Measurements from ENCODE around the gene FAM78A. TPM values are rescaled to one million over a fixed set of nuclear protein-coding genes. Genes with fewer than 3 reads are reported as not detected.
"Not testable (repeated sequence)": the region's sequence is repeated elsewhere in the genome, so short reads cannot be mapped to it uniquely, and the experiment has no call there.

Gene FAM78A
- total and polyA plus RNA-seq, 5 experiments from 2014 or later = 12.2 to 80.9 (median 28.1) TPM

GRCh38 chr9:131227959-131228460, 48.3 kb downstream of the FAM78A start:
- Mint-ChIP-seq H3K36me3 (peaks cover 5 to 60% (median 25%) of the 10 kb centered on the region in 3 donors), H3K9me3 (no peaks in the 10 kb centered on the region), H3K4me3 (peak overlapping the region in 1 of 10 donors; percentile 74), H3K27ac (no peak overlapping the region), H3K4me1 (peaks cover 4 to 16% (median 7%) of the 10 kb centered on the region in 4 donors), H3K27me3 (no peaks in the 10 kb centered on the region)
- POLR2A ChIA-PET = interaction anchor here (0.9 kb wide), 1 partner anchor 28 kb away, joined by 3 read pairs; no protein-coding TSS in a partner anchor
- ATAC-seq = no peak
- no peak for DNase-seq

- ATAC-seq (no peak), DNase-seq (no peak)
- peaks cover 5 to 62% (median 31%) of the 10 kb centered on the region in 3 donors for H3K36me3 Mint-ChIP-seq
- no peaks in the 10 kb centered on the region for H3K9me3 Mint-ChIP-seq
- peaks cover 4 to 16% (median 11%) of the 10 kb centered on the region in 4 donors for H3K4me1 Mint-ChIP-seq
- no peak overlapping the region for H3K4me3 Mint-ChIP-seq
- H3K27me3 Mint-ChIP-seq = no peaks in the 10 kb centered on the region
- no peak overlapping the region for H3K27ac Mint-ChIP-seq
- POLR2A ChIA-PET = interaction anchor here (0.7 to 0.9 kb wide), 2 partner anchors 25 to 29 kb away, joined by 3 read pairs; no protein-coding TSS in a partner anchor
Measured at GRCh38 chr9:131227112-131227958, 49.0 kb downstream of the FAM78A start.

DNA sequence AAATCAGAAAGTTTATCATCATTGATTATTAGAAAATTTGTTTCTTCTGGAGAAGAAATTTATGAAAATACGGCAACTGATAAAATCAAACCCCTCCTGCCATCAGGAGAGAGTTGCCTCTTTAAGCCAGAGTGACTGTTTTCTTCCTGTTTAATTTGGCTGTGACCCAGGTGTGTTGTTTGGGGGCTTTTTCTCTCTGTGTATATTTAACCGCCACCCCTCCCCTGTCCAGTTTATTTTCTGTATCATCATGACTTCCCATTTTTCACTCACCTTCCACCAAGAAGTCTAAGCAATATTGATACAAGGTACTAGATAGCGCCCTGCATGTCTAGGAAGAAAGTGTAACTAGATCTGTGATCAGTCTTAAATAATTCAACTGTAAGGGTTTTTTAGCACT, 50.1 kb downstream of the FAM78A start:
- no peak for DNase-seq
- Mint-ChIP-seq H3K36me3 (peaks cover 5 to 52% (median 22%) of the 10 kb centered on the region in 3 donors), H3K4me3 (no peak overlapping the region), H3K4me1 (peaks cover 6 to 18% (median 11%) of the 10 kb centered on the region in 4 donors), H3K9me3 (no peaks in the 10 kb centered on the region), H3K27me3 (no peaks in the 10 kb centered on the region), H3K27ac (no peak overlapping the region)
- ATAC-seq = no peak
- POLR2A ChIA-PET = interaction anchor here (0.7 kb wide), 1 partner anchor 24 kb away, joined by 3 read pairs; no protein-coding TSS in a partner anchor

DNA sequence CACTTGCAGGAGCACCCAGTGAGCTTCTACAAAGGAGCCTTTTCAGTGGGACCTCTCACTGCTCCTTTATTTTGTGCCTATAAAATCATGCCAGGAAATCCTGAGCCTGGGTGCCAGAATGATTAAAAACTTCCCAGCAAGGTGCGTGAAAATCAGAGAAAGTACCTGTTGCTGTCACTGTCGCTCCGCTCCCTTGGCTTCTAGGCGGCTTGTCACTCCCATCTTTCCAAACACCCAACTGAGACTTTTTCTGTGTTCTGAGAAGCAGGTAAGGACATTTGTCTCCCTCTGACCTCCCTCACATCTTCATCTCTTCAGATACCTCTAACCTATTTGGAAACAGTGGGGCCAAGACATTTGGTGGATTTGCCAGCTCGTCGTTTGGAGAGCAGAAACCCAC, 53.9 kb downstream of the FAM78A start:
- Mint-ChIP-seq H3K27ac (peak overlapping the region in 2 of 10 donors; percentile 44 to 63), H3K27me3 (no peaks in the 10 kb centered on the region), H3K4me1 (peaks cover 4 to 19% (median 10%) of the 10 kb centered on the region in 4 donors), H3K9me3 (no peaks in the 10 kb centered on the region), H3K4me3 (no peak overlapping the region), H3K36me3 (peaks cover 0 to 56% (median 30%) of the 10 kb centered on the region in 3 donors)
- DNase-seq = no peak
- POLR2A ChIA-PET = interaction anchor here (0.5 kb wide), 1 partner anchor 409 kb away, joined by 4 read pairs; no protein-coding TSS in a partner anchor
- no peak for ATAC-seq

DNA sequence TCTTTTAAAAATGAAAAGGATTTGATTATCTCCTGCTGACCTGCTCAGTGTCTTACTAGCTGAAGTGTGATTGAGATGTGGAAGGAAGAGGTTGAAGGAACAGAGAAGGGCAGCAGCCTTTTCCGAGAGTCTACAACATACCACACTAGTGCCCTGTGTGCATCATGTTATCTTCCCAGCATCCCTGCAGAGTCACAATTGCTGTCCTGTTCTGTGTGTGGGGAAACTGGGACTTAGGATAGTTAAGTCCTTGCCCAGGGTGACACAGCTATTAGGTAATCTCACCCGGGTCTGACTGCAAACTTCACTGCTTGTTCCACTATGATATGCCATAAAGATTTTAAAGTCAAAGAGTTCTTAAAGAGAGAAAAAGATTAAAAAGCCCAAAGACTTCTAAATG, 55.8 kb downstream of the FAM78A start:
- Mint-ChIP-seq H3K4me1 (peaks cover 2 to 18% (median 5%) of the 10 kb centered on the region in 4 donors), H3K4me3 (no peak overlapping the region), H3K9me3 (no peaks in the 10 kb centered on the region), H3K27ac (no peak overlapping the region), H3K36me3 (peaks cover 0 to 65% (median 30%) of the 10 kb centered on the region in 3 donors), H3K27me3 (no peaks in the 10 kb centered on the region)
- POLR2A ChIA-PET = interaction anchor here (0.6 to 0.9 kb wide), 2 partner anchors 16 to 162 kb away, joined by 3 to 4 read pairs; no protein-coding TSS in a partner anchor
- ATAC-seq (no peak), DNase-seq (no peak)

GRCh38 chr9:131218370-131218769, 57.9 kb downstream of the FAM78A start:
- no peak for ATAC-seq
- POLR2A ChIA-PET = no interaction called here
- Mint-ChIP-seq H3K27ac (peak overlapping the region in 1 of 10 donors; percentile 53), H3K36me3 (peaks cover 0 to 71% (median 21%) of the 10 kb centered on the region in 3 donors), H3K4me3 (no peak overlapping the region), H3K4me1 (peaks cover 0 to 18% (median 6%) of the 10 kb centered on the region in 4 donors), H3K27me3 (no peaks in the 10 kb centered on the region), H3K9me3 (no peaks in the 10 kb centered on the region)
- no peak for DNase-seq

GRCh38 chr9:131217331-131218031, 58.8 kb downstream of the FAM78A start:
- no peaks in the 10 kb centered on the region for H3K27me3 Mint-ChIP-seq
- no peak overlapping the region for H3K4me3 Mint-ChIP-seq
- no peak for DNase-seq
- H3K27ac Mint-ChIP-seq = no peak overlapping the region
- POLR2A ChIA-PET = no interaction called here
- peaks cover 0 to 6% (median 3%) of the 10 kb centered on the region in 9 donors for H3K9me3 Mint-ChIP-seq
- H3K36me3 Mint-ChIP-seq = peaks cover 5 to 71% (median 19%) of the 10 kb centered on the region in 3 donors
- peaks cover 0 to 11% (median 6%) of the 10 kb centered on the region in 4 donors for H3K4me1 Mint-ChIP-seq
- ATAC-seq = no peak

DNA sequence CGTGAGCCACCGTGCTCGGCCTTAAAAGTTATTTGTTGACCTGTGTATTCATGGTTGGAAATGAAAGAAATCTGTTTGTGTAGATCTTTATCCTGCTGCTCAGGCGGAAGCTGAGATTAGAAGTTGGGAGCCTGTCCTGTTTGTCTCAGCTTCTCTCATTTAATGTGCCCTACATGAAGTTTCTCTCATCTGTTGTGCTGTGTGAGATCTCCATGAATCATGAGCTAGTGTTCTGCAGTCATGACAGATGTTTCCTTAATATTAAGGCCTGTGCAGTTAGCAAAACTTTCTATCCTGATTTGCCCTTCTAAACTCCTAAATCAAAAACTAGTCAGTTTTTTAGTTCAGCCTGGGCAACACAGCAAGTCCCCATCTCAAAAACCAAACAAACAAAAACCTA, 59.5 kb downstream of the FAM78A start:
- H3K27me3 Mint-ChIP-seq = no peaks in the 10 kb centered on the region
- peaks cover 12 to 75% (median 25%) of the 10 kb centered on the region in 3 donors for H3K36me3 Mint-ChIP-seq
- peaks cover 0 to 9% (median 5%) of the 10 kb centered on the region in 4 donors for H3K4me1 Mint-ChIP-seq
- no peak overlapping the region for H3K27ac Mint-ChIP-seq
- ATAC-seq = no peak
- POLR2A ChIA-PET = interaction anchor here (0.6 kb wide), 1 partner anchor 40 kb away, joined by 3 read pairs; no protein-coding TSS in a partner anchor
- DNase-seq = no peak
- H3K9me3 Mint-ChIP-seq = peaks cover 0 to 12% (median 10%) of the 10 kb centered on the region in 9 donors
- H3K4me3 Mint-ChIP-seq = no peak overlapping the region

GRCh38 chr9:131214876-131215275, 61.4 kb downstream of the FAM78A start:
- POLR2A ChIA-PET = interaction anchor here (0.6 kb wide), 3 partner anchors 54 to 253 kb away, joined by 3 read pairs; no protein-coding TSS in a partner anchor
- DNase-seq (no peak), ATAC-seq (no peak)
- H3K4me1 Mint-ChIP-seq = peaks cover 0 to 9% (median 4%) of the 10 kb centered on the region in 4 donors
- H3K4me3 Mint-ChIP-seq = no peak overlapping the region
- no peaks in the 10 kb centered on the region for H3K27me3 Mint-ChIP-seq
- no peak overlapping the region for H3K27ac Mint-ChIP-seq
- H3K36me3 Mint-ChIP-seq = peaks cover 31 to 85% (median 44%) of the 10 kb centered on the region in 3 donors
- H3K9me3 Mint-ChIP-seq = peaks cover 1 to 26% (median 21%) of the 10 kb centered on the region in 9 donors

GRCh38 chr9:131214286-131214856, 61.9 kb downstream of the FAM78A start:
- POLR2A ChIA-PET = interaction anchor here (0.6 kb wide), 1 partner anchor 54 kb away, joined by 3 read pairs; no protein-coding TSS in a partner anchor
- peaks cover 0 to 9% (median 4%) of the 10 kb centered on the region in 4 donors for H3K4me1 Mint-ChIP-seq
- peak overlapping the region in 1 of 10 donors; percentile 14 for H3K27ac Mint-ChIP-seq
- peaks cover 1 to 26% (median 21%) of the 10 kb centered on the region in 9 donors for H3K9me3 Mint-ChIP-seq
- DNase-seq (no peak), ATAC-seq (no peak)
- H3K4me3 Mint-ChIP-seq = no peak overlapping the region
- peaks cover 31 to 88% (median 49%) of the 10 kb centered on the region in 3 donors for H3K36me3 Mint-ChIP-seq
- H3K27me3 Mint-ChIP-seq = no peaks in the 10 kb centered on the region

- ATAC-seq, DNase-seq, H3K4me1 Mint-ChIP-seq, H3K27ac Mint-ChIP-seq, H3K4me3 Mint-ChIP-seq, H3K27me3 Mint-ChIP-seq, POLR2A ChIA-PET: not testable (repeated sequence)
- Mint-ChIP-seq H3K9me3 (peaks cover 1 to 26% (median 21%) of the 10 kb centered on the region in 9 donors), H3K36me3 (peaks cover 31 to 86% (median 54%) of the 10 kb centered on the region in 3 donors)
Measured at GRCh38 chr9:131211920-131212319, 64.4 kb downstream of the FAM78A start.

Measured in naive thymus-derived CD8-positive, alpha-beta T cell (primary cell).